Gastroesophageal sphincter (tissue), 3 donors: ENCODE data around the gene FAM184A.

ENCODE experiments used
- CTCF ChIP-seq, 4 experiments: fragments of 200-600 bp in 2 of 4; fragments of 450-650 bp in 2 of 4; sonication (generic) in 1 of 4; IDR thresholded peaks; one replicate each; pipeline ENCODE4 v1.5.1; 2017 to 2019; ENCODE audit warnings: antibody characterized with exemption in 4 of 4, mild to moderate bottlenecking in 2 of 4, moderate library complexity in 2 of 4
- POLR2A ChIP-seq, 2 donors: fragments of 450-650 bp; IDR thresholded peaks; one replicate each; pipeline ENCODE4 v1.6.1; 2017; ENCODE audit warnings: antibody characterized with exemption in 2 of 2, mild to moderate bottlenecking in 2 of 2, moderate library complexity in 1 of 2
- POLR2AphosphoS5 ChIP-seq: sonication (generic); formaldehyde crosslinking; IDR thresholded peaks from one replicate; pipeline ENCODE4 v1.6.1; 2017; ENCODE audit warnings: antibody characterized with exemption

GRCh38 chr6:118913161-118913560 lies 165.3 kb downstream of the FAM184A start:
- TF ChIP-seq POLR2AphosphoS5 (no peak), CTCF (IDR thresholded peaks at IDR 0.05) (no peak), POLR2A (IDR thresholded peaks at IDR 0.05) (no peak)
